Activated naive CD8-positive, alpha-beta T cell (primary cell): ENCODE data around the gene ALPK3.

Experiments
- H3K27ac Mint-ChIP-seq: one replicate; pipeline ENCODE4 v1.8.0; 2021; ENCODE audit warnings: mixed read lengths
- H3K27me3 Mint-ChIP-seq: one replicate; pipeline ENCODE4 v1.8.0; 2021; ENCODE audit warnings: mixed read lengths
- H3K36me3 Mint-ChIP-seq: one replicate; pipeline ENCODE4 v1.8.0; 2021; ENCODE audit warnings: mixed read lengths
- H3K4me1 Mint-ChIP-seq: one replicate; pipeline ENCODE4 v1.8.0; 2021; ENCODE audit warnings: low read depth, mixed read lengths
- H3K4me3 Mint-ChIP-seq: one replicate; pipeline ENCODE4 v1.8.0; 2021; ENCODE audit warnings: mild to moderate bottlenecking, mixed read lengths
- H3K9me3 Mint-ChIP-seq: one replicate; pipeline ENCODE4 v1.8.0; 2021; ENCODE audit warnings: low read depth, mixed read lengths

ALPK3 gene

GRCh38 chr15:84791763-84792162, 25.4 kb upstream of the ALPK3 start:
- H3K36me3 Mint-ChIP-seq = peaks cover 4% of the 10 kb centered on the region
- H3K4me3 Mint-ChIP-seq = no peak overlapping the region
- H3K9me3 Mint-ChIP-seq = no peaks in the 10 kb centered on the region
- H3K27me3 Mint-ChIP-seq = no peaks in the 10 kb centered on the region
- H3K27ac Mint-ChIP-seq = peak overlapping the region; percentile 64
- peaks cover 22% of the 10 kb centered on the region for H3K4me1 Mint-ChIP-seq

GRCh38 chr15:84793431-84794161, 23.6 kb upstream of the ALPK3 start:
- no peak overlapping the region for H3K4me3 Mint-ChIP-seq
- no peak overlapping the region for H3K27ac Mint-ChIP-seq
- no peaks in the 10 kb centered on the region for H3K27me3 Mint-ChIP-seq
- peaks cover 9% of the 10 kb centered on the region for H3K4me1 Mint-ChIP-seq
- H3K36me3 Mint-ChIP-seq = peaks cover 4% of the 10 kb centered on the region
- H3K9me3 Mint-ChIP-seq = no peaks in the 10 kb centered on the region

- Mint-ChIP-seq H3K27me3 (no peaks in the 10 kb centered on the region), H3K4me3 (no peak overlapping the region), H3K27ac (no peak overlapping the region), H3K36me3 (peaks cover 4% of the 10 kb centered on the region), H3K9me3 (no peaks in the 10 kb centered on the region), H3K4me1 (peaks cover 8% of the 10 kb centered on the region)
Measured at GRCh38 chr15:84794162-84794547, 23.0 kb upstream of the ALPK3 start.

GRCh38 chr15:84795186-84795585, 22.0 kb upstream of the ALPK3 start:
- H3K27ac Mint-ChIP-seq = no peak overlapping the region
- peaks cover 4% of the 10 kb centered on the region for H3K36me3 Mint-ChIP-seq
- H3K27me3 Mint-ChIP-seq = no peaks in the 10 kb centered on the region
- no peaks in the 10 kb centered on the region for H3K9me3 Mint-ChIP-seq
- H3K4me1 Mint-ChIP-seq = peaks cover 6% of the 10 kb centered on the region
- no peak overlapping the region for H3K4me3 Mint-ChIP-seq

- no peaks in the 10 kb centered on the region for H3K36me3 Mint-ChIP-seq
Measured at GRCh38 chr15:84797212-84797611, 19.9 kb upstream of the ALPK3 start.

GRCh38 chr15:84797801-84798200, 19.4 kb upstream of the ALPK3 start:
- H3K36me3 Mint-ChIP-seq = no peaks in the 10 kb centered on the region
- H3K4me3 Mint-ChIP-seq = no peak overlapping the region
- H3K27me3 Mint-ChIP-seq = no peaks in the 10 kb centered on the region
- H3K4me1 Mint-ChIP-seq = no peaks in the 10 kb centered on the region
- no peak overlapping the region for H3K27ac Mint-ChIP-seq
- no peaks in the 10 kb centered on the region for H3K9me3 Mint-ChIP-seq

More at GRCh38 chr15:84797212-84797611, 19.9 kb upstream of the ALPK3 start:
- Mint-ChIP-seq H3K4me1 (no peaks in the 10 kb centered on the region), H3K9me3 (no peaks in the 10 kb centered on the region), H3K27ac (no peak overlapping the region), H3K4me3 (no peak overlapping the region), H3K27me3 (no peaks in the 10 kb centered on the region)

- Mint-ChIP-seq H3K4me1 (no peaks in the 10 kb centered on the region), H3K36me3 (no peaks in the 10 kb centered on the region), H3K27me3 (no peaks in the 10 kb centered on the region), H3K4me3 (no peak overlapping the region), H3K27ac (no peak overlapping the region), H3K9me3 (no peaks in the 10 kb centered on the region)
Measured at GRCh38 chr15:84798436-84798946, 18.7 kb upstream of the ALPK3 start.

- Mint-ChIP-seq H3K4me1 (no peaks in the 10 kb centered on the region), H3K27me3 (no peaks in the 10 kb centered on the region), H3K27ac (no peak overlapping the region), H3K4me3 (no peak overlapping the region), H3K9me3 (no peaks in the 10 kb centered on the region), H3K36me3 (no peaks in the 10 kb centered on the region)
Measured at GRCh38 chr15:84799511-84800187, 17.5 kb upstream of the ALPK3 start.

- Mint-ChIP-seq H3K36me3 (no peaks in the 10 kb centered on the region), H3K4me1 (no peaks in the 10 kb centered on the region), H3K27me3 (no peaks in the 10 kb centered on the region), H3K9me3 (no peaks in the 10 kb centered on the region), H3K4me3 (no peak overlapping the region), H3K27ac (no peak overlapping the region)
Measured at GRCh38 chr15:84800365-84800806, 16.8 kb upstream of the ALPK3 start.

- H3K36me3 Mint-ChIP-seq = no peaks in the 10 kb centered on the region
- no peaks in the 10 kb centered on the region for H3K4me1 Mint-ChIP-seq
- H3K27ac Mint-ChIP-seq = no peak overlapping the region
- H3K27me3 Mint-ChIP-seq = no peaks in the 10 kb centered on the region
- no peak overlapping the region for H3K4me3 Mint-ChIP-seq
- no peaks in the 10 kb centered on the region for H3K9me3 Mint-ChIP-seq
Measured at GRCh38 chr15:84804005-84804900, 12.9 kb upstream of the ALPK3 start.

GRCh38 chr15:84805221-84805620, 11.9 kb upstream of the ALPK3 start:
- Mint-ChIP-seq H3K27me3 (no peaks in the 10 kb centered on the region), H3K36me3 (no peaks in the 10 kb centered on the region), H3K27ac (no peak overlapping the region), H3K4me1 (no peaks in the 10 kb centered on the region), H3K4me3 (no peak overlapping the region), H3K9me3 (no peaks in the 10 kb centered on the region)

- H3K27ac Mint-ChIP-seq = no peak overlapping the region
- H3K36me3 Mint-ChIP-seq = no peaks in the 10 kb centered on the region
Measured at GRCh38 chr15:84807228-84807627, 9.9 kb upstream of the ALPK3 start.

GRCh38 chr15:84810073-84810840, 6.9 kb upstream of the ALPK3 start:
- Mint-ChIP-seq H3K27me3 (no peaks in the 10 kb centered on the region), H3K27ac (no peak overlapping the region), H3K36me3 (no peaks in the 10 kb centered on the region), H3K9me3 (no peaks in the 10 kb centered on the region), H3K4me1 (no peaks in the 10 kb centered on the region), H3K4me3 (no peak overlapping the region)

More at GRCh38 chr15:84807228-84807627, 9.9 kb upstream of the ALPK3 start:
- Mint-ChIP-seq H3K9me3 (no peaks in the 10 kb centered on the region), H3K4me1 (no peaks in the 10 kb centered on the region), H3K4me3 (no peak overlapping the region), H3K27me3 (no peaks in the 10 kb centered on the region)

- Mint-ChIP-seq H3K36me3 (no peaks in the 10 kb centered on the region), H3K27me3 (peaks cover 4% of the 10 kb centered on the region), H3K4me3 (no peak overlapping the region), H3K27ac (no peak overlapping the region), H3K9me3 (no peaks in the 10 kb centered on the region), H3K4me1 (no peaks in the 10 kb centered on the region)
Measured at GRCh38 chr15:84811151-84811550, 6.0 kb upstream of the ALPK3 start.
